IgD-negative memory B cell (primary cell): Measurements from ENCODE around the gene GDF2. TPM values are rescaled to one million over a fixed set of nuclear protein-coding genes. Genes with fewer than 3 reads are reported as not detected.
A peak's percentile ranks its signal among the peaks of the same experiment; 100 is the strongest.

Source experiments
- H3K27ac Mint-ChIP-seq, 3 donors: one replicate each; pipeline ENCODE4 v1.8.0; 2020 to 2022; ENCODE audit warnings: mild to moderate bottlenecking in 3 of 3, mixed read lengths in 3 of 3, moderate library complexity in 1 of 3
- H3K27me3 Mint-ChIP-seq: one replicate; pipeline ENCODE4 v1.8.0; 2021; ENCODE audit warnings: mixed read lengths
- H3K36me3 Mint-ChIP-seq: one replicate; pipeline ENCODE4 v1.8.0; 2020; ENCODE audit warnings: mild to moderate bottlenecking, mixed read lengths
- H3K4me1 Mint-ChIP-seq, 3 donors: one replicate each; pipeline ENCODE4 v1.8.0; 2020 to 2022; ENCODE audit warnings: mixed read lengths in 3 of 3, mild to moderate bottlenecking in 1 of 3
- H3K4me3 Mint-ChIP-seq, 4 donors: one replicate each; pipeline ENCODE4 v1.8.0; 2020 to 2022; ENCODE audit warnings: mild to moderate bottlenecking in 4 of 4, mixed read lengths in 4 of 4, moderate library complexity in 3 of 4
- H3K9me3 Mint-ChIP-seq, 3 donors: one replicate each; pipeline ENCODE4 v1.8.0; 2020 to 2021; ENCODE audit warnings: mixed read lengths in 3 of 3, mild to moderate bottlenecking in 1 of 3
- polyA plus RNA-seq: library from polyadenylated mRNA; unstranded; fragments of 300-500 nt; fragmentation: Illumina TruSeq; gene quantifications from one replicate; pipeline ENCODE4 v1.2.3, GENCODE V29; 2021

GDF2 gene
- polyA plus RNA-seq, 1 donor from 2014 or later, result not detected

DNA sequence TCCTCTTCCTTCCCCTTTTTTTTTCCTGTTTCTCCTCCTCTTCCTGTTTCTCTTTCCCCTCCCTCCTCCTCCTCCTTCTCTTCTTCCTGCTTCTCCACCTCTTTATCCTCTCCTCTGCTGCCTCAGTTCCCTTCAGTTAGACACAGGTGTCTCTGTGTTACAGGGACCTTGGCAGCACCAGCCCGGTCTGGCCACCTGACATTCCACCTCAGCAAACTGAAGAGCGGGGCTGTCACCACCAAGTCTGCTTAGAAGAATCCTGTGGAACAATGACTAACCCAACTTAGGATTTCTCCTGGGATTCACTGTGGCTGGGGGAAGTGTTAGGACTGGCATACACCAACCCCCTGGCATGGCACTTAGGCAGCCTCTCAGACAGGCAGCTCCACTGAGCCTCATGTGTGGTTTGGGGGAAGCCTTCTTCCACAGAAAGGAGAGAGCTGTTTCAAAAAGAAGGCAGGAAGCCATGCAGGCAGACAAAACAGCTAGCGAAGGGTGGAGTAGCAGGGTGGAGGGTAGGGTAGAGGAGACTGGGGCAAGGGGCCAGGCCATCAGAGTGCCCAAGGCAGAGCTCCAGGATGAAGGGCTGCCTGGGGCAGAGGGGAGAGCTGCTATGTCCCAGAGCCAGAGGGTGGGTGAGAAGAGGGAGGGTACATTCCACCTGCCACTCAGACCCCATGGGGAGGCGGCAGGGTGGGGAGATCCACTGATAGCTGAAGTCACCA, 35.5 kb upstream of the GDF2 start:
- Mint-ChIP-seq H3K9me3 (no peaks in the 10 kb centered on the region), H3K4me3 (no peak overlapping the region), H3K27me3 (peaks cover 4% of the 10 kb centered on the region), H3K4me1 (peaks cover 3 to 8% (median 3%) of the 10 kb centered on the region in 3 donors), H3K36me3 (no peaks in the 10 kb centered on the region), H3K27ac (no peak overlapping the region)

DNA sequence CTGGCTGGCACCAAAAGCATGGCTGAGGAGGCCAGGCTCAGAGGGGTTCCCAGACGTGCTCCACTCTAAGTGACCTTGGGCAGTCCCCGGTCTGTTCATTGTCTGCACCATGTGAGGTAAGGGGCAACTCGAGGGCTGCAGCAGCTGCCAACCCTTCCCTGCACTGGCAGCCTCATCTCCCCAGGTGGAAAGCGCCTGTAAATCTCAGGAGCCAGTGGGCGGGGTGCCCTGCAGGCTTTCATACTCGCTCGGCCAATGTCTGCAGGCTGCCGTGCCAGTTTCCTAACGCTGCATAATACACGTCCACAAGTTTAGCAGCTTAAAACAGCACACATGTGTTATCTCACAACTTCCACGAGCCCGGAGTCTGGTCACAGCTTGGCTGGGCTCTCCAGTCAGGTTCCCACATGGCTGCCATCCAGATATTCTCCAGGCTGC, 34.9 kb upstream of the GDF2 start:
- Mint-ChIP-seq H3K27ac (no peak overlapping the region), H3K9me3 (no peaks in the 10 kb centered on the region), H3K36me3 (no peaks in the 10 kb centered on the region), H3K4me3 (no peak overlapping the region), H3K4me1 (peaks cover 0 to 8% (median 1%) of the 10 kb centered on the region in 3 donors), H3K27me3 (peaks cover 4% of the 10 kb centered on the region)

GRCh38 chr10:47287805-47288204, 34.4 kb upstream of the GDF2 start:
- no peak overlapping the region for H3K4me3 Mint-ChIP-seq
- peaks cover 0 to 8% (median 0%) of the 10 kb centered on the region in 3 donors for H3K4me1 Mint-ChIP-seq
- peaks cover 4% of the 10 kb centered on the region for H3K27me3 Mint-ChIP-seq
- no peaks in the 10 kb centered on the region for H3K36me3 Mint-ChIP-seq
- H3K27ac Mint-ChIP-seq, result no peak overlapping the region
- H3K9me3 Mint-ChIP-seq, result no peaks in the 10 kb centered on the region

GRCh38 chr10:47288236-47288635, 34.0 kb upstream of the GDF2 start:
- peaks cover 1% of the 10 kb centered on the region for H3K27me3 Mint-ChIP-seq
- no peaks in the 10 kb centered on the region for H3K36me3 Mint-ChIP-seq
- no peak overlapping the region for H3K27ac Mint-ChIP-seq
- H3K9me3 Mint-ChIP-seq, result no peaks in the 10 kb centered on the region
- H3K4me1 Mint-ChIP-seq, result peaks cover 0 to 8% (median 0%) of the 10 kb centered on the region in 3 donors
- no peak overlapping the region for H3K4me3 Mint-ChIP-seq

DNA sequence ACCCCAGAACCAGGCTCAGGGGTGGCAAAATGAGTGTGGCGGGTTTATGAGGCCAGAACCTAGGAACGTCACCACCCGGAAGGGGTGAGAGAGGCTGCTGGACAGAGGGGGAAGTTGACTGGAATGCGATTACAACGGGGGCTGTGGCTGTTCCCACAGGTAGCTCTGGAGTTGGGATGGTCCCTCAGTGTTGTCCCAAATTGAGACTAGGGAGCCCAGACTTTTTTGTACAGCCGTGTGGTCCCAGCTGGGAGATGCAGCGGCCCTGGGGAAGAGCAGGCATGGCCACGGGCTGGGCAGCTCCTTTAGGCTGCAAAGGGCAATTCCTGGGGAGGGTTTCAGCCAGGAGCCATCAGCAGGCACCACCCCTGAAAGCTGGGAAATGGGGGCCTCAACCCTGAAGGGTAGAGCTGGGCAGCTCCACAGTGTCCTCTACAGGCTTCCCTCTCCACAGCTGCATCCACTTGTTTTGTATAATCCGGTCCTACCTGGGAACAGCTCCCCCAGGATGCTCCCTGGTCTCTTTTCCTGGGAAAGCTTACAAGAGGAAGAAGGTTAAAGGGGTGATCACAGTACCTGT, 33.2 kb upstream of the GDF2 start:
- Mint-ChIP-seq H3K27ac (no peak overlapping the region), H3K27me3 (peaks cover 1% of the 10 kb centered on the region), H3K4me3 (no peak overlapping the region), H3K4me1 (peaks cover 0 to 8% (median 0%) of the 10 kb centered on the region in 3 donors), H3K36me3 (no peaks in the 10 kb centered on the region), H3K9me3 (no peaks in the 10 kb centered on the region)

DNA sequence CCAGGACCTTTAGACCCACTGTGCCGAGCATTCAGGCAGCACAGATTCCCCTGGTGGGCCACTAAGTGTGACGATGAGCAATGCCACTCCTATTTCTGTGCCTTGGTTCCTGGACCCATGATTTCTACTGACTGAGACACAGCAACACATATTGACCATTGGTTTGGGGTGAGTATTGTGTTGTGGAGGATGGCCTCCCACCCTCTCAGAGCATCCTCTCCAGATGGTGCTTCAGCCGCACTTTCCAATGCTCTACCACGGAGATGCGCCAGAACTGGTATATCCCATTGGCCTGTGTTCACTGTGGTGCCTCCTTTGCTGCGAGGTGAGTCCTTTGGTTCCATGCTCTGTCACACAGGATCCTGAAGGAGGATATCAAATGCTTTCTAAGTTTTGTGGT, 32.3 kb upstream of the GDF2 start:
- Mint-ChIP-seq H3K27ac (no peak overlapping the region), H3K9me3 (no peaks in the 10 kb centered on the region), H3K36me3 (no peaks in the 10 kb centered on the region), H3K4me3 (no peak overlapping the region), H3K27me3 (peaks cover 1% of the 10 kb centered on the region), H3K4me1 (peaks cover 0 to 8% (median 0%) of the 10 kb centered on the region in 3 donors)

- Mint-ChIP-seq H3K27me3 (peaks cover 1% of the 10 kb centered on the region), H3K4me1 (peaks cover 0 to 8% (median 0%) of the 10 kb centered on the region in 3 donors), H3K36me3 (no peaks in the 10 kb centered on the region), H3K4me3 (no peak overlapping the region), H3K9me3 (no peaks in the 10 kb centered on the region), H3K27ac (no peak overlapping the region)
Observed at GRCh38 chr10:47290338-47290737, 31.9 kb upstream of the GDF2 start.

GRCh38 chr10:47291682-47292081, 30.6 kb upstream of the GDF2 start:
- Mint-ChIP-seq H3K4me1 (no peaks in the 10 kb centered on the region), H3K27me3 (peaks cover 2% of the 10 kb centered on the region)

DNA sequence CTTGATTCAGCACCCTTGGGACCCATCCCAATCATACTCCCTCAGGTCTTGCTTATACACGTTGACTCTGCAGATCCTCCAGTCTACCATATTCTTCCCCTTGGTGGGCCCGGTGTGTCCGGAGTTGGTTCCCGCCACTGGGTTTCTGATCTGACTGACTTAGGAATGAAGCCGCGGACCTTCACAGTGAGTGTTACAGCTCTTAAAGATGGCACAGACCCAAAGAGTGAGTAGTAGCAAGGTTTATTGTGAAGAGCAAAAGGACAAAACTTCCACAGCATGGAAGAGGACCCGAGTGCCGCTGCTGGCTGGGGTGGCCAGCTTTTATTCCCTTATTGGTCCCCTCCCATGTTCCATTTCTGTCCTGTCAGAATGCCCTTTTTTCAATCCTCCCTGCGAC, 28.2 kb upstream of the GDF2 start:
- no peaks in the 10 kb centered on the region for H3K36me3 Mint-ChIP-seq
- H3K4me1 Mint-ChIP-seq, result no peaks in the 10 kb centered on the region
- H3K27ac Mint-ChIP-seq, result no peak overlapping the region
- no peak overlapping the region for H3K4me3 Mint-ChIP-seq
- H3K27me3 Mint-ChIP-seq, result peaks cover 6% of the 10 kb centered on the region
- no peaks in the 10 kb centered on the region for H3K9me3 Mint-ChIP-seq

More at GRCh38 chr10:47291682-47292081, 30.6 kb upstream of the GDF2 start:
- Mint-ChIP-seq H3K4me3 (no peak overlapping the region), H3K36me3 (no peaks in the 10 kb centered on the region), H3K27ac (no peak overlapping the region), H3K9me3 (no peaks in the 10 kb centered on the region)

DNA sequence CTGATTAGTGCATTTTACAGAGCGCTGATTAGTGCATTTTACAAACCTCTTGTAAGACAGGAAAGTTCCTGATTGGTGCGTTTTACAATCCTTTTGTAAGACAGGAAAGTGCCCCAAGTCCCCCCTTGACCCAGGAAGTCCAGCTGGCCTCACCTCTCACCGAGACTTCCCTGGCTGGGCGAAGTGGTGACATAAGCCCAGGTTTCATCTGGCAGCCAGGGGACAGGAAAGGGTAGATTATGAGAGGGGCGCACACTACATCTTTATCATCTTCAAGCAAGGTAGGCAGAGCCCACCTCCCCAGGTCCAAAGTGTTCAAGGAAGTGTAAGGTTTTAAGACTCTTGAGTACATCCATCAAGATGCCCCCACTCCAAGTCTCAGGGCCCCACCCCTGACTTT, 27.8 kb upstream of the GDF2 start:
- peaks cover 0 to 2% (median 0%) of the 10 kb centered on the region in 3 donors for H3K4me1 Mint-ChIP-seq
- H3K9me3 Mint-ChIP-seq, result no peaks in the 10 kb centered on the region
- no peak overlapping the region for H3K27ac Mint-ChIP-seq

GRCh38 chr10:47295411-47295810, 26.8 kb upstream of the GDF2 start:
- peaks cover 12% of the 10 kb centered on the region for H3K27me3 Mint-ChIP-seq
- no peaks in the 10 kb centered on the region for H3K36me3 Mint-ChIP-seq
- H3K4me1 Mint-ChIP-seq, result peaks cover 0 to 2% (median 0%) of the 10 kb centered on the region in 3 donors
- H3K4me3 Mint-ChIP-seq, result no peak overlapping the region
- H3K27ac Mint-ChIP-seq, result no peak overlapping the region
- no peaks in the 10 kb centered on the region for H3K9me3 Mint-ChIP-seq

More for the DNA sequence above, 27.8 kb upstream of the GDF2 start:
- Mint-ChIP-seq H3K36me3 (no peaks in the 10 kb centered on the region), H3K4me3 (no peak overlapping the region), H3K27me3 (peaks cover 10% of the 10 kb centered on the region)

DNA sequence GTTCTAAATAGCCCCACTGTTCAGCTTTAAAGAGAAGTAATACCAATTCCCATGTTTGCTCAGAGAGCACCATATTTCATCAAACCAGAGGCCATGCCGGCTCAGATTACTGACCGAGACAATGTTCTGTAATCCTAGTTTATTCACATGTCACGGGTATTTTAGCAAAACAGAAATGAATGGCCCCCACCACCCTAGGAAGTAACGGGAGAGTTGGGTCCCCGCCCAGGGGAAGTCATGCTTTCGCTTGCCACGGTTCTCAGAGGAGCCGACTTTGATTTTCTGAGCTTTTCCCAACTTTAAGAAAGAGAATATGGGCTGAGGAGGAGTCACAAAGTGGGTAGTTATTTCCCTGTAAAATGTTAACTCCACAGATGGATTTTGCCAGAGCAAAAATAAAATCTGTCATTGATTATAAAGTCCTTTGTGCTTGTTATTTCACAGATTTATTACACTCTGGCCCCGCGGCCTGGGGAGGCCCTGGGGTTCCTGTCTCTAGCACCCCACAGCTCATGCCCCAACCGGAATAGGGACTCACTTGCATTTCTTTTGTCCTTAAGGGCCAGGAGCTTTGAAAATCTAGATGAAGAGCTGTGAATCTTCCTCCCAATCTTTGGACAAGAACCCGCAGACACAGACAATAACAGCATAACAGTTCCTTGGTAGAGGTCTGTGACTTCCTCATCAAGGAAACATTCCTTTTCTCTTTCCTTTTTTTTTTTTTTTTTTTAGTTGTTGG, 25.9 kb upstream of the GDF2 start:
- H3K27ac Mint-ChIP-seq, result peak overlapping the region in 1 of 3 donors; percentile 23
- no peaks in the 10 kb centered on the region for H3K36me3 Mint-ChIP-seq
- peaks cover 0 to 4% (median 3%) of the 10 kb centered on the region in 3 donors for H3K4me1 Mint-ChIP-seq
- H3K9me3 Mint-ChIP-seq, result no peaks in the 10 kb centered on the region
- no peak overlapping the region for H3K4me3 Mint-ChIP-seq
- peaks cover 16% of the 10 kb centered on the region for H3K27me3 Mint-ChIP-seq

DNA sequence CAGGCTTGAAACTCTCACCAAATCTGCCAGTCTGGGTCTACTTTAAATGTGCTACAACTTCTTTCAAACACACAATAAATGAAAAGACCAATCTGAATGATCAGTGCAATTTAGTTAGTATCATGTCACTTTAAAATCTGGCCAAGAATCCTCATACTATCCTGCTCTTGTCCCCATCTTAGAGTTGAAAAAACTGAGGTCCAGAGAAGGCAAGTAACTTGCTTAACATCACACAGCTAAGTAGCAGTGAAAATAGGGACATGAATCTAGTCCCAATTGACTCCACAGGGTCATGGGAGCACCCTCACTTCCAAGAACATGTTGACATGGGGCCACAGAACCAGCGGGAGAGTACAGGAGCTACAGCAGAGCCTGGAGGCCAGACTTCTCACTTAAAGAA, 25.3 kb upstream of the GDF2 start:
- Mint-ChIP-seq H3K9me3 (no peaks in the 10 kb centered on the region), H3K27me3 (peaks cover 16% of the 10 kb centered on the region), H3K4me3 (no peak overlapping the region), H3K36me3 (no peaks in the 10 kb centered on the region), H3K27ac (no peak overlapping the region), H3K4me1 (peaks cover 0 to 4% (median 3%) of the 10 kb centered on the region in 3 donors)

- H3K9me3 Mint-ChIP-seq, result peaks cover 0 to 2% (median 0%) of the 10 kb centered on the region in 3 donors
- peaks cover 16% of the 10 kb centered on the region for H3K27me3 Mint-ChIP-seq
- H3K36me3 Mint-ChIP-seq, result no peaks in the 10 kb centered on the region
Observed at GRCh38 chr10:47297866-47298540, 24.3 kb upstream of the GDF2 start.

DNA sequence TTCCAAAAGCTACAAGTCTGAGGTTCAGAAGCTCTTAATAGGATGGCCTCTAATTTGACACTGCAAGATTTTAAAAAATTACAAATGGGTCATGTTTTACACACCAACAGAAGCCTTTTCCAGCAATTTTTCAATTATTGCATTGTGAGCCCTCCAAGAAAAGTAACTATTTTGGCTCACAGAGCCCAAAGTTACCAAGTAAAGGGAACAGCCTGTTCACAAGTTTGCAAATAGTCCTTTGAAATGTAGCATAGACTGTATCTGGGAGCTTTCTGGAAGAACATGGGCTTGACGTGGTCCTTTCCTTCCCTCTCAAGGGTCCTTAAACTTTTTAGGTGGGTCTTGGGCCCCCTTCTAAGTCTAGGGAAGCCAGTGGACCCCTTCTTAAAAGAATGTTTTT, 23.5 kb upstream of the GDF2 start:
- Mint-ChIP-seq H3K4me1 (peaks cover 0 to 4% (median 3%) of the 10 kb centered on the region in 3 donors), H3K9me3 (peaks cover 0 to 2% (median 0%) of the 10 kb centered on the region in 3 donors), H3K4me3 (no peak overlapping the region), H3K27me3 (peaks cover 16% of the 10 kb centered on the region), H3K27ac (no peak overlapping the region), H3K36me3 (no peaks in the 10 kb centered on the region)

More at GRCh38 chr10:47297866-47298540, 24.3 kb upstream of the GDF2 start:
- H3K4me1 Mint-ChIP-seq, result peaks cover 0 to 4% (median 3%) of the 10 kb centered on the region in 3 donors
- no peak overlapping the region for H3K4me3 Mint-ChIP-seq
- H3K27ac Mint-ChIP-seq, result no peak overlapping the region
